Vagina (tissue), 2 donors: ENCODE data around the gene IL17RA. TPM values are rescaled to one million over a fixed set of nuclear protein-coding genes. Genes with fewer than 3 reads are reported as not detected.

ENCODE experiments used
- DNase-seq, 2 donors: peaks; one replicate each; pipeline ENCODE4 v3.0.0-alpha.2; 2017; ENCODE audit errors: extremely low spot score in 2 of 2
- H3K27ac ChIP-seq: fragments of 200-600 bp; sonication (generic); one replicate; pipeline ENCODE4 v1.5.1; 2019
- H3K27me3 ChIP-seq: fragments of 200-600 bp; sonication (generic); one replicate; pipeline ENCODE4 v1.5.1; 2019
- H3K36me3 ChIP-seq, 2 donors: fragments of 200-600 bp; sonication (generic); one replicate each; pipeline ENCODE4 v1.5.1; 2017 to 2019
- H3K4me1 ChIP-seq: fragments of 200-600 bp; sonication (generic); one replicate; pipeline ENCODE4 v1.5.1; 2019
- H3K4me3 ChIP-seq, 2 donors: fragments of 200-600 bp; sonication (generic); 1 replicate in 1 of 2; 2 replicates in 1 of 2; pipeline ENCODE4 v1.5.1; 2016 to 2019
- H3K9me3 ChIP-seq: fragments of 200-600 bp; sonication (generic); one replicate; pipeline ENCODE4 v1.5.1; 2019
- CTCF ChIP-seq, 3 experiments: fragments of 450-650 bp in 2 of 3; fragments of 200-600 bp in 1 of 3; sonication (generic) in 1 of 3; IDR thresholded peaks; one replicate each; pipeline ENCODE4 v1.5.1; 2017 to 2019; ENCODE audit warnings: antibody characterized with exemption in 3 of 3, mild to moderate bottlenecking in 2 of 3, moderate library complexity in 2 of 3
- POLR2A ChIP-seq, 2 donors: fragments of 450-650 bp; IDR thresholded peaks; one replicate each; pipeline ENCODE4 v1.6.1; 2017; ENCODE audit warnings: antibody characterized with exemption in 2 of 2, mild to moderate bottlenecking in 2 of 2, moderate library complexity in 2 of 2
- POLR2AphosphoS5 ChIP-seq, 2 donors: sonication (generic); formaldehyde crosslinking; IDR thresholded peaks; one replicate each; pipeline ENCODE4 v1.9.0; 2017; ENCODE audit warnings: antibody characterized with exemption in 2 of 2, mild to moderate bottlenecking in 2 of 2, low read depth in 1 of 2; ENCODE audit not compliant: insufficient read depth in 1 of 2
- intact Hi-C: fragments of 100-400 bp; cut with DNase I; formaldehyde crosslinking; loops from one replicate; pipeline ENCODE4 v1.15.1; 2023
- total RNA-seq: library from RNA; depleted of rRNA; stranded (reverse); fragments of >200 nt; gene quantifications from one replicate; pipeline ENCODE4 v1.2.3, GENCODE V29; 2016

Gene IL17RA
- total RNA-seq, 1 donor from 2014 or later: 13.3 TPM

GRCh38 chr22:17096071-17096470 is 11.3 kb downstream of the IL17RA start:
- no peak overlapping the region for H3K27ac ChIP-seq
- peaks cover 0 to 39% of the 10 kb centered on the region in 2 donors for H3K36me3 ChIP-seq
- no peaks in the 10 kb centered on the region for H3K27me3 ChIP-seq
- no peak for DNase-seq
- H3K9me3 ChIP-seq: no peaks in the 10 kb centered on the region
- intact Hi-C loops: no loop called here
- TF ChIP-seq CTCF (IDR thresholded peaks at IDR 0.05) (no peak), POLR2A (IDR thresholded peaks at IDR 0.05) (no peak), POLR2AphosphoS5 (IDR thresholded peaks at IDR 0.05; ENCODE audit: insufficient read depth in 1 of 2, low read depth in 1 of 2) (no peak)
- H3K4me1 ChIP-seq: no peaks in the 10 kb centered on the region
- H3K4me3 ChIP-seq: no peak overlapping the region

- Histone ChIP-seq H3K27ac (no peak overlapping the region), H3K9me3 (no peaks in the 10 kb centered on the region), H3K4me1 (no peaks in the 10 kb centered on the region), H3K27me3 (no peaks in the 10 kb centered on the region), H3K36me3 (peaks cover 0 to 48% of the 10 kb centered on the region in 2 donors), H3K4me3 (no peak overlapping the region)
- TF ChIP-seq CTCF (IDR thresholded peaks at IDR 0.05): no peak
- no peak for TF ChIP-seq POLR2AphosphoS5 (IDR thresholded peaks at IDR 0.05; ENCODE audit: insufficient read depth in 1 of 2, low read depth in 1 of 2)
- TF ChIP-seq POLR2A (IDR thresholded peaks at IDR 0.05): no peak
- intact Hi-C loops: no loop called here
- DNase-seq: no peak
Measured at GRCh38 chr22:17097062-17097461, 12.3 kb downstream of the IL17RA start.

- H3K4me1 ChIP-seq: no peaks in the 10 kb centered on the region
- intact Hi-C loops: no loop called here
- no peak for DNase-seq
- H3K36me3 ChIP-seq: peaks cover 0 to 55% of the 10 kb centered on the region in 2 donors
- no peak overlapping the region for H3K27ac ChIP-seq
- TF ChIP-seq POLR2A (IDR thresholded peaks at IDR 0.05) (no peak), CTCF (IDR thresholded peaks at IDR 0.05) (no peak), POLR2AphosphoS5 (IDR thresholded peaks at IDR 0.05; ENCODE audit: insufficient read depth in 1 of 2, low read depth in 1 of 2) (no peak)
- H3K27me3 ChIP-seq: no peaks in the 10 kb centered on the region
- no peaks in the 10 kb centered on the region for H3K9me3 ChIP-seq
- H3K4me3 ChIP-seq: no peak overlapping the region
Measured at GRCh38 chr22:17097701-17098100, 12.9 kb downstream of the IL17RA start.

GRCh38 chr22:17098379-17098819 is 13.6 kb downstream of the IL17RA start:
- no peak for DNase-seq
- intact Hi-C loops: no loop called here
- no peaks in the 10 kb centered on the region for H3K9me3 ChIP-seq
- TF ChIP-seq POLR2A (IDR thresholded peaks at IDR 0.05): no peak
- no peak for TF ChIP-seq CTCF (IDR thresholded peaks at IDR 0.05)
- no peak for TF ChIP-seq POLR2AphosphoS5 (IDR thresholded peaks at IDR 0.05; ENCODE audit: insufficient read depth in 1 of 2, low read depth in 1 of 2)
- no peak overlapping the region for H3K4me3 ChIP-seq
- peaks cover 0 to 62% of the 10 kb centered on the region in 2 donors for H3K36me3 ChIP-seq
- H3K27ac ChIP-seq: no peak overlapping the region
- H3K27me3 ChIP-seq: no peaks in the 10 kb centered on the region
- no peaks in the 10 kb centered on the region for H3K4me1 ChIP-seq

GRCh38 chr22:17100621-17101020 is 15.8 kb downstream of the IL17RA start:
- Histone ChIP-seq H3K4me1 (no peaks in the 10 kb centered on the region), H3K27ac (no peak overlapping the region), H3K9me3 (no peaks in the 10 kb centered on the region), H3K4me3 (no peak overlapping the region), H3K36me3 (peaks cover 0 to 77% of the 10 kb centered on the region in 2 donors), H3K27me3 (no peaks in the 10 kb centered on the region)
- TF ChIP-seq CTCF (IDR thresholded peaks at IDR 0.05) (no peak), POLR2AphosphoS5 (IDR thresholded peaks at IDR 0.05; ENCODE audit: insufficient read depth in 1 of 2, low read depth in 1 of 2) (no peak), POLR2A (IDR thresholded peaks at IDR 0.05) (no peak)
- intact Hi-C loops: no loop called here
- DNase-seq: no peak
